Skeletal muscle satellite cell (primary cell): ENCODE measurements around the gene AIF1.

Source experiments
- H3K27me3 ChIP-seq: 2 replicates; pipeline ENCODE4 v1.7.0; 2013; ENCODE audit warnings: low read length; ENCODE audit not compliant: control insufficient read depth, insufficient read depth
- H3K36me3 ChIP-seq: 2 replicates; pipeline ENCODE4 v1.7.0; 2013; ENCODE audit warnings: mild to moderate bottlenecking, control low read depth, low read length; ENCODE audit not compliant: insufficient read depth
- H3K4me1 ChIP-seq: 2 replicates; pipeline ENCODE4 v1.7.0; 2013; ENCODE audit warnings: low read length; ENCODE audit not compliant: control insufficient read depth, insufficient read depth
- H3K4me2 ChIP-seq: 2 replicates; pipeline ENCODE4 v1.7.0; 2013; ENCODE audit warnings: mild to moderate bottlenecking, low read length
- H3K4me3 ChIP-seq: 2 replicates; pipeline ENCODE4 v1.7.0; 2013; ENCODE audit warnings: low read length
- H3K9ac ChIP-seq: 2 replicates; pipeline ENCODE4 v1.7.0; 2013; ENCODE audit warnings: mild to moderate bottlenecking, low read depth, low read length, moderate library complexity
- H3K9me3 ChIP-seq: replicated peaks from 2 replicates; pipeline ENCODE4 v1.7.0; 2013; ENCODE audit warnings: mild to moderate bottlenecking, control low read depth, low read length

Gene AIF1

DNA sequence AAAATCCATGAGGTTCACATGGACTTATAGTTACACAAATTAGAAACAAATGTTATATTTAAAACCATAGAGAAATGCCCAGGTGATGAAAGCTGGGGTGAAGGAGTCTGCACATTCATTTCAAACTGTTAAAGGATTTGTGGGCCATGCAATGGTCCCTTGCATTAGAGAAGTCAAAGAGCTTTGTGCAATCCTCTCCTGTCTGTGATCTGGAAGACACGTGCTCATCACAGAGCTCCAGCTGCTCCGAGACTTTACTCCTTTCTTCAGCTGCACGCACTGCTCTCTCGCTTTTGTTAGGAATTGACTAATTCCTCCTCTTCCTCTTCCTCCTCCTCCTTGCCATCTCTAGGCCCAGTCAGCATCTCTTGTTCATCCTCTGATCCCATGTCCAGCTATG lies 4.1 kb upstream of the AIF1 start:
- H3K27me3 ChIP-seq: peaks cover 8% of the 10 kb centered on the region
- H3K9me3 ChIP-seq: no peaks in the 10 kb centered on the region
- no peaks in the 10 kb centered on the region for H3K4me1 ChIP-seq
- no peaks in the 10 kb centered on the region for H3K36me3 ChIP-seq
- H3K4me2 ChIP-seq: no peak overlapping the region
- no peak overlapping the region for H3K9ac ChIP-seq
- H3K4me3 ChIP-seq: no peak overlapping the region

GRCh38 chr6:31614075-31614619 lies 887 bp upstream of the AIF1 start:
- Histone ChIP-seq H3K9me3 (no peaks in the 10 kb centered on the region), H3K4me1 (no peaks in the 10 kb centered on the region), H3K9ac (no peak overlapping the region), H3K4me3 (no peak overlapping the region), H3K27me3 (peaks cover 8% of the 10 kb centered on the region), H3K36me3 (no peaks in the 10 kb centered on the region), H3K4me2 (no peak overlapping the region)

DNA sequence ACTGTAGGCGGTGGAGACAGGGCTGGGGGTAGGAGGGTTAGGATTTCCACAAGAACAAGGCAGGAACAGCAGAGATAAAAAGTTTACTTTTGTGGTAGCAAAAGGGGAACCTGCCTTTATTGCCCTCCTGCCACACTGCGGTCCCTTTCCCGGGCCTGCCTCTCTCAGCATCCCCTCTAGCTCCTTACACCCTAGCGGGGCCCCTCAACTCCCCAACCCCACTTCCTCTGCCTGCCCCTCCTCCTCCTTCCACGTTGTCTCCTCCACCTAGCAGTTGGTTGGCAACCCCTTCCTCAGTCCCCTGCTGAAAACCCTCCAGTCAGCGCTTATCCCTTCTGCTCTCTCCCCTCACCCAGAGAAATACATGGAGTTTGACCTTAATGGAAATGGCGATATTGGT lies 714 bp downstream of the AIF1 start:
- no peaks in the 10 kb centered on the region for H3K4me1 ChIP-seq
- H3K9ac ChIP-seq: no peak overlapping the region
- no peaks in the 10 kb centered on the region for H3K36me3 ChIP-seq
- H3K4me2 ChIP-seq: no peak overlapping the region
- H3K9me3 ChIP-seq: no peaks in the 10 kb centered on the region
- H3K4me3 ChIP-seq: no peak overlapping the region
- peaks cover 8% of the 10 kb centered on the region for H3K27me3 ChIP-seq

DNA sequence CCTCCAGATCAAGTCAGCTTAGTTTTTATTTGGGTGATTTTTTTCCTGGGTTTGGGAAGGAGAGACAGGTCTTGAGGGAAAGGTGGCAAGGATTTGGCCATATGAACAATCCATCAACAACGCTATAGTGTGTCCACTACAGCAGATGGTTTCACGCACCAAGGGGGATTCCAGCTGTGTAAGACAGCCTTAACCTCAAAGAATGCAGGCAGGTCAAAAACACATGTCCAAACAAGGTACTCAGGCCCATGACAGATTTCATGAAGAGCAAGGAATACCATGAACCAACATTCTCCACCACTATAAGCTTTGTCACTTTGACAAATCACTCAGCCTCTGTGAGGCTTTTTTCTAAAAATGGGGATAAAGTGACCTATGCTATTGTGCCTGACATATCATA lies 2.0 kb downstream of the AIF1 start:
- H3K36me3 ChIP-seq: peaks cover 5% of the 10 kb centered on the region
- H3K27me3 ChIP-seq: peaks cover 8% of the 10 kb centered on the region
- H3K4me2 ChIP-seq: no peak overlapping the region
- H3K9ac ChIP-seq: no peak overlapping the region
- peaks cover 4% of the 10 kb centered on the region for H3K4me1 ChIP-seq
- H3K4me3 ChIP-seq: no peak overlapping the region
- H3K9me3 ChIP-seq: no peaks in the 10 kb centered on the region

DNA sequence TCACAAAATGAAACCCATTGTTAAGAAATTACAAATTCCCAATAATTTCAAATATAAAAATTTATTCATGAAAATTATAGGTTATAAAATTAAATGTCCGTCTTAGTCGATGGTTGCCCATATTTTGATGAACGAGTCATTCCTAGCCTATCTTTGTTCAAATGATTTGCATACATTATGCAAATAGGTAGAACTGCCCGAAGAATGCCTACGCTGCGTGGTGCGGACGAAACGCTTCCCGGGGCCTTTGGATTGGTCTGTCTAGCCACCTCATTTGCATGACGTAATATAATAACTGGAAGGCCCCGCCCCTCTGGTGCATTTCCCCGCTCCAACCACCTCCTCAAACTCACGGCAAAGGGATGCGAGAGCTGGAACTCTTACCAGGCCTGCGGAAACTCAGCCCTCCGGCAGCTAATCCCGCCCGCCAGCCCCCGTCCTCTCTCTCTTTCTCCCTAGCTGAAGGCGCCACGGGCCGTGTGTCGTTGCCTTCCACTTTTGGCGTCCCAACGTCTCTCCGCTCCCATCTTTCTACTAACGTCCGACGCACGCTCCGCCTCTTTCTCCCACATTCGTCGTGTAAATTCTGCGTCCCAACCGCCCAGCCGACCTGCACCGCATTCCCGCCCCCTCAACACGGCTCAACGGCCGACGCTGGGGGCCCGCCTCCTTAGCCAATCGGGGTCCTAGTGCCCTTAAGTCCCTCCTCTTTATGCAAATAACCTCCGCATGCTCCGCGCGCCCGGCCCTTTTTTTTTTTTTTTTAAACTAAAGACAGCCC lies 5.0 kb downstream of the AIF1 start:
- peak overlapping the region; percentile 89 for H3K4me2 ChIP-seq
- H3K4me3 ChIP-seq: peak overlapping the region; percentile 88
- H3K9me3 ChIP-seq: no peaks in the 10 kb centered on the region
- H3K27me3 ChIP-seq: peaks cover 2% of the 10 kb centered on the region
- peaks cover 15% of the 10 kb centered on the region for H3K4me1 ChIP-seq
- H3K9ac ChIP-seq: peak overlapping the region; percentile 91
- peaks cover 31% of the 10 kb centered on the region for H3K36me3 ChIP-seq

DNA sequence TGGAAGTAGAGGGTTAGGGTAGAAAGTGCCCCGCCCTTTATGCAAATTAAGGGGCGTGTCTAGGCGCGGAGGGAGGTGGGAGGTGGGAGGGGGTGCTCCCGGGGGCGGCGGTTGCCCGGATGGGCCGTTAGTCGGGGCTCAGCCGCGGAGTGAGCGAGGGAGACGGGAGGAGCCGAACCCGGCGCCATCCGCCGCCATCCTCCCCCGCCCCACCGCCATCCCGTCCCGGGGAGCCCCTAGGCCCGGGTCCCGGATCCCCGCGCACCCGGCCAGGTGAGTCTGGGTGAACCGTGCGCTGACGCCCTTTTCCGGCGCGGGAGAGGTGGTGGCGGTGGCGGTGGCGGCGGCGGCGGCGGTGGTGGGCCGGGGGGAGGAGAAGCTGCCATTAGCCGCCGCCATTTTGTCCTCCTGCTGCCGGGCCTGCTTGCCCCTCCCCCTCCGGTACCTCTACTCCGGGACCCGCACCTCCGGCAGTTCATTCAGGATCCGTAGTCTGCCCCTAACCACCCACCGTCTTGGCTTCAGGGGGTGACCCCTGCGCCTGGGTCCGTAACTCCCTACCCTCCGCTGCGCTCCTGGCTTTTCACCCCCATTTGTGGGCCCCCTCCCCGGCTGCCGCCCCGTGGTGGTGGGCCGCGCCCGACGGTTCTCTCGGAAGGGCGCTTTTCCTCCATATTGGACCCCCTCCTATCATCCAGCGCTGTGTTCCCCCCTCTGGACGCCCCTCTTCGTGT lies 5.7 kb downstream of the AIF1 start, which contains the start of gene PRRC2A:
Gene PRRC2A (plus strand): TSS at position 130 of the 734 bp plus-strand sequence. CDS start 2,075 bp downstream, outside the sequence.
- Histone ChIP-seq H3K4me2 (peak within 1 kb of the TSS; percentile 95), H3K27me3 (no peaks in the 10 kb centered on the region), H3K4me1 (peaks cover 15% of the 10 kb centered on the region), H3K4me3 (peak within 1 kb of the TSS; percentile 100), H3K36me3 (peaks cover 38% of the 10 kb centered on the region), H3K9ac (peak within 1 kb of the TSS; percentile 100), H3K9me3 (no peaks in the 10 kb centered on the region)

DNA sequence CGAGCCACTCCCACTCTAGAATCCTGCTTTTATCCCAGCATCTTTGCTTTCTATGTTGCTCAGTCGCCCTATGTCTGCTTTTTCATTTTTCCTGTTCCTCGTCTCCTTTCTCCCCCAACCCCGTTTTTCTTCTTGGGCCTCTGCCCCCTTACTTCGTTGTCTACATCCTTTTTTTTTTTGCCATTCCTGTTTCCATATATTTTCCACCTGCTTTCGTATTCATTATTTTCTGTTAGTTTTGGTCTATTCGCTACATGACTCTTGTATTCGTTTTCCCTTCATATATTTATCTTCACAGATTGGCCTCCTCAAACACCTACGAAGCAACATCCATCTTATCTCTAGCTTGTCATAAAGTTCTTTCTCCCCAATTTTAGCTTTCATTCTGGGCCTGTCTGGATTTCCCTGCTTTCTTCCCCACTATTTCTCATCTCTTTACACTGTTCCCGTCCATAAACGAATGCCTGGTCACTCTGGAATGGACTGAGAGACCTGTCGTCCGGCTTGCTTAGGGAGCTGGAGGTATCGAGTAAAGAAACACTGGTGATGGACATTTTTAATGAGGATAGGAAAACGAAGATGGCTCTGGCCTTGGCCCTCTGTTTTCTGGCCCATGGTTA lies 6.4 kb downstream of the AIF1 start:
- Histone ChIP-seq H3K4me1 (peaks cover 15% of the 10 kb centered on the region), H3K4me3 (peak overlapping the region; percentile 100), H3K4me2 (peak overlapping the region; percentile 95), H3K36me3 (peaks cover 45% of the 10 kb centered on the region), H3K27me3 (no peaks in the 10 kb centered on the region), H3K9ac (peak overlapping the region; percentile 100), H3K9me3 (no peaks in the 10 kb centered on the region)

GRCh38 chr6:31621991-31622390 lies 7.0 kb downstream of the AIF1 start:
- no peaks in the 10 kb centered on the region for H3K27me3 ChIP-seq
- peak overlapping the region; percentile 100 for H3K9ac ChIP-seq
- H3K4me1 ChIP-seq: peaks cover 15% of the 10 kb centered on the region
- peaks cover 51% of the 10 kb centered on the region for H3K36me3 ChIP-seq
- no peaks in the 10 kb centered on the region for H3K9me3 ChIP-seq
- H3K4me3 ChIP-seq: peak overlapping the region; percentile 100
- H3K4me2 ChIP-seq: peak overlapping the region; percentile 95

DNA sequence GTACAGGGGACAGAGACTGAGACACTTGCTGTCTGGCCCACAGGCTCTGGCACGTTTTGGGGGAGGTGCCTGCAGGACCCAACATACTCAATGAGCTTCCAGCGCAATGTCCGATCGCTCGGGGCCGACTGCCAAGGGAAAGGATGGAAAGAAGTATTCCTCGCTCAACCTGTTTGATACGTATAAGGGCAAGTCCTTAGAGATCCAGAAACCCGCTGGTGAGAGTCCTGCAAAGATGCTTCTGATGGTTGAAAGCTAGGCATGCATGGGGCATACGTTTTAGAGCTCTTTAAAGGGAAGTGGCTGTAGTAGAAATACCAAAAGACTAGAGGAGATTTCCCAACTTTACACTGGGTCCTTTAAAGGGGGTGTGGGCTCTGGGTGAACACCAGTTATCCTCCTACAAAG lies 7.7 kb downstream of the AIF1 start:
- peak overlapping the region; percentile 100 for H3K4me3 ChIP-seq
- peak overlapping the region; percentile 100 for H3K9ac ChIP-seq
- H3K4me2 ChIP-seq: peak overlapping the region; percentile 95
- H3K27me3 ChIP-seq: no peaks in the 10 kb centered on the region
- peaks cover 15% of the 10 kb centered on the region for H3K4me1 ChIP-seq
- H3K9me3 ChIP-seq: no peaks in the 10 kb centered on the region
- H3K36me3 ChIP-seq: peaks cover 58% of the 10 kb centered on the region

- no peak overlapping the region for H3K4me2 ChIP-seq
- H3K27me3 ChIP-seq: no peaks in the 10 kb centered on the region
- peaks cover 70% of the 10 kb centered on the region for H3K36me3 ChIP-seq
- peaks cover 15% of the 10 kb centered on the region for H3K4me1 ChIP-seq
- H3K4me3 ChIP-seq: no peak overlapping the region
- H3K9me3 ChIP-seq: no peaks in the 10 kb centered on the region
- no peak overlapping the region for H3K9ac ChIP-seq
These were observed 9.0 kb downstream of the AIF1 start for GRCh38 chr6:31624070-31624469.

DNA sequence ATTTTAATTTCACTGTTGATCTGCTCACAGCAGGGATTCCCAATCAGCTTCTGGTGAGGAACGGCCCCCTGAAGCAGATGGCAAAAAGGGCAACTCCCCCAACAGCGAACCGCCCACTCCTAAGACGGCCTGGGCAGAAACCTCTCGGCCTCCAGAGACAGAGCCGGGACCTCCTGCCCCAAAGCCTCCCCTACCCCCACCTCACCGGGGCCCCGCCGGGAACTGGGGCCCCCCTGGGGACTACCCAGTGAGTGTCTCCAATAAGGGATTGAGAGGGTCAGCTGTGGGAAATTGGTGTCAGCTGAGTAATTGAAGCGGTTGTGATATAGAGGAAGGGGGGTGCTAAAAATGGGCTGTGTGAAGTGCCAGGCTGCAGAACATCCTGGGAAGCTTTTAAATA lies 11.9 kb downstream of the AIF1 start:
- no peak overlapping the region for H3K4me2 ChIP-seq
- H3K27me3 ChIP-seq: no peaks in the 10 kb centered on the region
- H3K9me3 ChIP-seq: no peaks in the 10 kb centered on the region
- H3K36me3 ChIP-seq: peaks cover 93% of the 10 kb centered on the region
- no peak overlapping the region for H3K9ac ChIP-seq
- H3K4me1 ChIP-seq: peaks cover 12% of the 10 kb centered on the region
- H3K4me3 ChIP-seq: no peak overlapping the region
